ENCODE measurements around the gene ZNF567. TPM values are rescaled to one million over a fixed set of nuclear protein-coding genes. Genes with fewer than 3 reads are reported as not detected.
"Not testable (repeated sequence)": the region's sequence is repeated elsewhere in the genome, so short reads cannot be mapped to it uniquely, and the experiment has no call there.

Gene ZNF567
- total RNA-seq, 1 donor from 2014 or later = 12.3 TPM

DNA sequence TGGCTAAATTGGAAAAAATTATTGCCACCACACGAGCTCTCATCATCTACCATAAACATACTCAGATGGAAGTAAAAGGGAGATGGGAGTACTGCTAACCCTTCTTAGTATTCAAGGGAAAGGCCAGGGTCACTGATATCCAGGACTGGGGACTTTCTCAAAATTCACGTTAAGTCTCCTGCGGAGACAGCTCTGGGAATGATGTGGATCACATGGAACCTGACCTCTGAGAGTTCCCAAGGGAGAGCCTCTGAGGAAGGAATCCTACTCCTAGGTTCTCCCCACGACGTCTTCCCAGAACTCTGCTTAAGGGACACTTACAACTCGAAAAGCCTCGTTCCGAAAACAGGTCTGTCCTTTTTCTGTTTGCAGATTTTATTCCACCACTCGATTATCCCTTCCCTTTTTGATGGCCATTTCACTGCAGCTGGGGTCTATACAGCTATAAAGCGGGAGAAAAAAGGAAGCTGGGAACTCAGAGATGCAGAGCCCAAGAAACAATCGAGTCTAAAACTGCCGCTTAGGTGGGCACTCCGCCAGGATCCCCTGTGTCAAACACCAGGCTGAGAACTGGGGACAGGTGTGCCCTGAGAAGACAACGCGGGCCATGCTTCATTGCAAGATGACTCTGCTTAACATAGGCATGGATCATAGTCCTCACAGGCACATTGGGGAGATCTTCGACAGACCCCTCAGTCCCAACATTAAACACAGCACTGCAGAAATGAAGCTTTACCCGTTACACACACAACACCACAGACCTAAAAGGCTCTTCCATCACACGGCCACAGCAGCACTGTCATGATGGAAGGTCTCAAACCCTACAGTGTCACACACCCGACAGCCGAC is 823 bp upstream of the ZNF567 start:
- no peak for TF ChIP-seq CTCF (conservative IDR thresholded peaks at IDR 0.05)
- peak overlapping the region; percentile 97 for H3K4me3 Mint-ChIP-seq
- H3K9me3 Mint-ChIP-seq = peaks cover 5% of the 10 kb centered on the region
- peak overlapping the region; percentile 99 for H3K27ac Mint-ChIP-seq
- peaks cover 21% of the 10 kb centered on the region for H3K4me1 Mint-ChIP-seq (ENCODE audit: unreplicated experiment)
- peaks cover 3% of the 10 kb centered on the region for H3K27me3 Mint-ChIP-seq
- DNase-seq (ENCODE audit: extremely low spot score, unreplicated experiment) = no peak
- peaks cover 56% of the 10 kb centered on the region for H3K36me3 Mint-ChIP-seq

DNA sequence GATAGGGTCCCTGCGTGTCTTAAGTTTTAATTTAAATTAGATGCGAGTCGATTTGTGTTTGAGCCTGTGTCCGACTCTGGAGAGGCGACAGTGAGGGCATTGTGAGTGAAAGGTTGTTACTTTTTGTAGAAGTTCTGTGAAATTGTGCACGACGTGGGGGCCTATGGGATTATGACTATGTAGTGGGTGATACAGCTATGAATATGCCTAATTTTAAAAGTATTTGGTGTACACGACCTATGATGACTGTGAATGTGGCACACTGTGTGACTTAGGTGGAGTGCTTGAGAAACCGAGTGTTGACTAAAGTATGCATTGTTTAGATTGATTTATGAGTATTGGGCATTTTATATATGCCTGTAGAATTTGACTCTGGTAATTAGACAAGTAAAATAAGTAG is 646 bp downstream of the ZNF567 start:
- Mint-ChIP-seq H3K27me3 (peaks cover 3% of the 10 kb centered on the region), H3K27ac (peak overlapping the region; percentile 99), H3K4me3 (peak overlapping the region; percentile 97), H3K4me1 (ENCODE audit: unreplicated experiment) (peaks cover 21% of the 10 kb centered on the region), H3K9me3 (peaks cover 5% of the 10 kb centered on the region), H3K36me3 (peaks cover 61% of the 10 kb centered on the region)
- TF ChIP-seq CTCF (conservative IDR thresholded peaks at IDR 0.05) = no peak
- no peak for DNase-seq (ENCODE audit: extremely low spot score, unreplicated experiment)

DNA sequence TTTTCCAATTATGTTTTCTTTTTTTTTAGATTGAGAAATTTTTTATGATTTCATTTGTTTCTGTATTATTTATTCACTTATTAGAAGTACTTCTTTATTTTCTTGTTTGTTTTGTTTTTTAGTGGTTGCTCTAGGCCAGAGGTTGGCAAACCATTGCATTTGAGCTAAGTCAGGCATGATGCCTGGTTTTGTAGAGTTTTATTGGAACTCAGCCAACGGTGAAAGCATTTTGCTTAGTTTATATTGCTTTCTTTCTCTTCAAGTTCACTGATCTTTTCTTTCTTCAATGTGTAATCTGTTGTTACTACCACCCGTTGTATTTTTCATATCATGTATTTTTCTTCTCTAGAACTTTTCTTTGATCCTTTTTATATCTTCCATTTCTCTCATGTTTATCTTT is 19.7 kb downstream of the ZNF567 start:
- Mint-ChIP-seq H3K4me1 (ENCODE audit: unreplicated experiment) (no peaks in the 10 kb centered on the region), H3K4me3 (no peak overlapping the region), H3K9me3 (peaks cover 17% of the 10 kb centered on the region), H3K36me3 (peaks cover 74% of the 10 kb centered on the region), H3K27ac (no peak overlapping the region), H3K27me3 (no peaks in the 10 kb centered on the region)
- no peak for TF ChIP-seq CTCF (conservative IDR thresholded peaks at IDR 0.05)
- DNase-seq (ENCODE audit: extremely low spot score, unreplicated experiment) = no peak

DNA sequence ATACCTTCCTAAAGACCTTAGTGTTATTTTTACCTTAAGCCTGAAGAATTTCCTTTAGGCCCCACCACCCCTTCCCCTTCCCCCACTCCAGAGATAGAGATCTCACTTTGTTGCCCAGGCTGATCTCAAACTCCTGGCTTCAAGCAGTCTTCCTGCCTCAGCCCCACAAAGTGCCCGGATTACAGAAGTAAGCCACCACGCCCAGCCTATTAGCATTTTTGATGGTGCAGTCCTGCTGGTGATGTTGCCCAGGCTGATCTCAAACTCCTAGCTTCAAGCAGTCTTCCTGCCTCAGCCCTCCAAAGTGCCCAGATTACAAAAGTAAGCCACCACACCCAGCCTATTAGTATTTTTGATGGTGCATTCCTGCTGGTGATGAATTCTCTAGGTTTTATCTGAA is 22.0 kb downstream of the ZNF567 start:
- no peak for TF ChIP-seq CTCF (conservative IDR thresholded peaks at IDR 0.05)
- Mint-ChIP-seq H3K27me3 (no peaks in the 10 kb centered on the region), H3K4me3 (no peak overlapping the region), H3K4me1 (ENCODE audit: unreplicated experiment) (no peaks in the 10 kb centered on the region), H3K36me3 (peaks cover 84% of the 10 kb centered on the region), H3K27ac (no peak overlapping the region), H3K9me3 (peaks cover 17% of the 10 kb centered on the region)
- DNase-seq (ENCODE audit: extremely low spot score, unreplicated experiment) = no peak

DNA sequence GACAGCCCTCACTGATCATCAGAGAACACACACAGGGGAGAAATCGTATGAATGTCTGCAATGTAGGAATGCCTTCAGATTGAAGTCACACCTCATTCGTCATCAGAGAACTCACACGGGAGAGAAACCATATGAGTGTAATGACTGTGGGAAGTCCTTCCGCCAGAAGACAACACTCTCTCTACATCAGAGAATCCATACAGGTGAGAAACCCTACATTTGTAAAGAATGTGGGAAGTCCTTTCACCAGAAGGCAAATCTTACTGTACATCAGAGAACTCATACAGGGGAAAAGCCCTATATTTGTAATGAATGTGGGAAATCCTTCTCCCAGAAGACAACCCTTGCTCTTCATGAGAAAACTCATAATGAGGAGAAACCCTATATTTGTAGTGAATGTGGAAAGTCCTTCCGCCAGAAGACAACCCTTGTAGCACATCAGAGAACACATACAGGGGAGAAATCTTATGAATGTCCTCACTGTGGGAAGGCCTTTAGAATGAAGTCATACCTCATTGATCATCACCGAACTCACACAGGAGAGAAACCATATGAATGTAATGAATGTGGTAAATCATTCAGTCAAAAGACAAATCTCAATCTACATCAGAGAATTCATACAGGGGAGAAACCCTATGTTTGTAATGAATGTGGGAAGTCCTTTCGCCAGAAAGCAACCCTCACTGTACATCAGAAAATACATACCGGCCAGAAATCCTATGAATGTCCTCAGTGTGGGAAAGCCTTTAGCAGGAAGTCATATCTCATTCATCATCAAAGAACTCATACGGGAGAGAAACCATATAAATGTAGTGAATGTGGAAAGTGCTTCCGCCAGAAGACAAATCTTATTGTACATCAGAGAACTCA is 32.5 kb downstream of the ZNF567 start:
- TF ChIP-seq CTCF (conservative IDR thresholded peaks at IDR 0.05) = no peak
- Mint-ChIP-seq H3K4me3 (no peak overlapping the region), H3K27ac (no peak overlapping the region), H3K9me3 (peaks cover 37% of the 10 kb centered on the region), H3K4me1 (ENCODE audit: unreplicated experiment) (no peaks in the 10 kb centered on the region), H3K27me3 (no peaks in the 10 kb centered on the region), H3K36me3 (peaks cover 66% of the 10 kb centered on the region)
- no peak for DNase-seq (ENCODE audit: extremely low spot score, unreplicated experiment)

GRCh38 chr19:36736166-36736565 is 48.8 kb downstream of the ZNF567 start:
- DNase-seq (ENCODE audit: extremely low spot score, unreplicated experiment); H3K27ac Mint-ChIP-seq; H3K9me3 Mint-ChIP-seq: not testable (repeated sequence)

More at GRCh38 chr19:36736166-36736565, 48.8 kb downstream of the ZNF567 start:
- not testable (repeated sequence) for H3K27me3 Mint-ChIP-seq; H3K4me1 Mint-ChIP-seq (ENCODE audit: unreplicated experiment); H3K4me3 Mint-ChIP-seq
- peaks cover 49% of the 10 kb centered on the region for H3K36me3 Mint-ChIP-seq
